Fibroblast of lung (primary cell): ENCODE measurements around the gene SYNJ2. TPM values are rescaled to one million over a fixed set of nuclear protein-coding genes. Genes with fewer than 3 reads are reported as not detected.

Source experiments
- DNase-seq, 2 donors: peaks; one replicate each; pipeline versions ENCODE4 v3.0.0 to v3.0.0-alpha.2; 2010; ENCODE audit warnings: low read depth in 2 of 2
- H2AFZ ChIP-seq: 2 replicates; pipeline ENCODE4 v1.5.1; 2012; ENCODE audit warnings: low read length, control low read depth, inconsistent platforms
- H3K27ac ChIP-seq: 2 replicates; pipeline ENCODE4 v1.5.1; 2011; ENCODE audit warnings: low read length, control low read depth; ENCODE audit not compliant: insufficient read depth
- H3K27me3 ChIP-seq: 2 replicates; pipeline ENCODE4 v1.5.1; 2011; ENCODE audit warnings: mild to moderate bottlenecking, low read length; ENCODE audit not compliant: control insufficient read depth, insufficient read depth
- H3K36me3 ChIP-seq: 2 replicates; pipeline ENCODE4 v1.5.1; 2011; ENCODE audit warnings: low read length; ENCODE audit not compliant: control insufficient read depth, insufficient read depth
- H3K4me1 ChIP-seq: 2 replicates; pipeline ENCODE4 v1.5.1; 2011; ENCODE audit warnings: low read length; ENCODE audit not compliant: control insufficient read depth, insufficient read depth; ENCODE audit errors: extremely low read depth
- H3K4me2 ChIP-seq: 2 replicates; pipeline ENCODE4 v1.5.1; 2011; ENCODE audit warnings: low read length, control low read depth; ENCODE audit not compliant: insufficient read depth; ENCODE audit errors: extremely low read depth
- H3K4me3 ChIP-seq, 4 experiments: fragments of 200-600 bp in 1 of 4; sonication (generic) in 1 of 4; replicated peaks in 1 of 4; 2 replicates each; pipeline ENCODE4 v1.5.1; 2011 to 2016; ENCODE audit warnings: low read length in 4 of 4, low read depth in 3 of 4, mild to moderate bottlenecking in 3 of 4, control low read depth in 2 of 4, inconsistent platforms in 1 of 4, mixed read lengths in 1 of 4; ENCODE audit not compliant: insufficient read depth in 1 of 4; ENCODE audit errors: control extremely low read depth in 1 of 4
- H3K79me2 ChIP-seq: 2 replicates; pipeline ENCODE4 v1.5.1; 2012; ENCODE audit warnings: mild to moderate bottlenecking, low read length, inconsistent platforms; ENCODE audit not compliant: control insufficient read depth, insufficient read depth
- H3K9ac ChIP-seq: 2 replicates; pipeline ENCODE4 v1.5.1; 2011; ENCODE audit warnings: mild to moderate bottlenecking, low read length, control low read depth; ENCODE audit not compliant: insufficient read depth
- H3K9me3 ChIP-seq: 2 replicates; pipeline ENCODE4 v1.5.1; 2012; ENCODE audit warnings: low read depth, low read length; ENCODE audit not compliant: control insufficient read depth, insufficient read depth
- H4K20me1 ChIP-seq: 2 replicates; pipeline ENCODE4 v1.5.1; 2011; ENCODE audit warnings: low read length; ENCODE audit not compliant: control insufficient read depth, insufficient read depth; ENCODE audit errors: extremely low read depth
- CTCF ChIP-seq, 2 donors: IDR thresholded peaks in 1 of 2; conservative IDR thresholded peaks in 1 of 2; 1 replicate in 1 of 2; 2 replicates in 1 of 2; pipeline ENCODE4 v1.5.1; 2011 to 2012; ENCODE audit warnings: low read length in 2 of 2, control low read depth in 1 of 2, inconsistent platforms in 1 of 2, low read depth in 1 of 2, mild to moderate bottlenecking in 1 of 2
- EZH2 ChIP-seq: IDR thresholded peaks from 2 replicates; pipeline ENCODE4 v1.5.1; 2012; ENCODE audit warnings: low read length, control low read depth, mild to moderate bottlenecking; ENCODE audit errors: missing control alignments
- polyA plus RNA-seq, 2 donors: library from polyadenylated mRNA; depleted of rRNA in 1 of 2; stranded (reverse) in 1 of 2; unstranded in 1 of 2; fragments of >200 nt; gene quantifications; 2 replicates each; pipeline ENCODE4 v1.2.1, GENCODE V29; 2011 to 2012; ENCODE audit warnings: missing spikeins in 1 of 2
- total RNA-seq: library from RNA; depleted of rRNA; stranded (reverse); fragments of >200 nt; gene quantifications from 2 replicates; pipeline ENCODE4 v1.2.1, GENCODE V29; 2014

SYNJ2 gene
- total and polyA plus RNA-seq, 2 donors (not counting 1 experiment from before 2014, with no cell fraction given), result 23.5 to 57.3 TPM

GRCh38 chr6:158016571-158017383, 35.1 kb downstream of the SYNJ2 start:
- Histone ChIP-seq H2AFZ (no peak overlapping the region), H3K4me2 (no peak overlapping the region), H3K27me3 (no peaks in the 10 kb centered on the region), H4K20me1 (no peaks in the 10 kb centered on the region), H3K4me1 (peaks cover 17% of the 10 kb centered on the region), H3K9me3 (no peaks in the 10 kb centered on the region), H3K36me3 (peaks cover 12% of the 10 kb centered on the region), H3K4me3 (no peak overlapping the region), H3K27ac (no peak overlapping the region), H3K9ac (no peak overlapping the region), H3K79me2 (peaks cover 79% of the 10 kb centered on the region)
- peak in 1 of 2 donors; percentile 59 for DNase-seq
- TF ChIP-seq EZH2 (no peak), CTCF (conservative IDR thresholded peaks at IDR 0.05 in 1 of 2, IDR thresholded peaks at IDR 0.05 in 1 of 2; ENCODE audit: low read depth in 1 of 2, low read length in 2 of 2) (no peak)

DNA sequence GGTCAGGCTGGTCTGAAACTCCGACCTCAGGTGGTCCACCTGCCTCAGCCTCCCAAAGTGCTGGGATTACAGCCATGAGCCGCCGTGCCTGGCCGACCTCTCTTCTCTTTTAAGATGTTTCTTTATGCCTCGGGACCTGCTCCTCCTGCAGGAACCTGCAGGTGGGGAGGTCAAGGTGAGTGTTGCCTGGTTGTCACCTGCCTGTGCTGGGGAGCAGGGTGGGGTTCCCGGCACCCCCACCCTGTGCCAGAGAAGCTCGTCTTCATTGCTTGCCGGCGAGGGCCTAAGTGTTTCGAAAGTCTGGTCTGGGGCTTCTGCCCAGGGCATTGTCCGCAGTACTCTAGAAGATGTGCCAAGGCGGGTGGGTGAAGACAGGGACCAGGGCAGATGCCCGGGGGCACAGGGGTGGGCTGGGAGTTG, 36.0 kb downstream of the SYNJ2 start:
- Histone ChIP-seq H3K36me3 (peaks cover 12% of the 10 kb centered on the region), H3K27me3 (no peaks in the 10 kb centered on the region), H3K4me3 (no peak overlapping the region), H3K9me3 (no peaks in the 10 kb centered on the region), H3K4me2 (no peak overlapping the region), H2AFZ (no peak overlapping the region), H4K20me1 (no peaks in the 10 kb centered on the region), H3K79me2 (peaks cover 73% of the 10 kb centered on the region), H3K4me1 (peaks cover 13% of the 10 kb centered on the region), H3K9ac (no peak overlapping the region), H3K27ac (peak overlapping the region; percentile 36)
- TF ChIP-seq EZH2 (no peak), CTCF (conservative IDR thresholded peaks at IDR 0.05 in 1 of 2, IDR thresholded peaks at IDR 0.05 in 1 of 2; ENCODE audit: low read depth in 1 of 2, low read length in 2 of 2) (no peak)
- DNase-seq, result no peak

DNA sequence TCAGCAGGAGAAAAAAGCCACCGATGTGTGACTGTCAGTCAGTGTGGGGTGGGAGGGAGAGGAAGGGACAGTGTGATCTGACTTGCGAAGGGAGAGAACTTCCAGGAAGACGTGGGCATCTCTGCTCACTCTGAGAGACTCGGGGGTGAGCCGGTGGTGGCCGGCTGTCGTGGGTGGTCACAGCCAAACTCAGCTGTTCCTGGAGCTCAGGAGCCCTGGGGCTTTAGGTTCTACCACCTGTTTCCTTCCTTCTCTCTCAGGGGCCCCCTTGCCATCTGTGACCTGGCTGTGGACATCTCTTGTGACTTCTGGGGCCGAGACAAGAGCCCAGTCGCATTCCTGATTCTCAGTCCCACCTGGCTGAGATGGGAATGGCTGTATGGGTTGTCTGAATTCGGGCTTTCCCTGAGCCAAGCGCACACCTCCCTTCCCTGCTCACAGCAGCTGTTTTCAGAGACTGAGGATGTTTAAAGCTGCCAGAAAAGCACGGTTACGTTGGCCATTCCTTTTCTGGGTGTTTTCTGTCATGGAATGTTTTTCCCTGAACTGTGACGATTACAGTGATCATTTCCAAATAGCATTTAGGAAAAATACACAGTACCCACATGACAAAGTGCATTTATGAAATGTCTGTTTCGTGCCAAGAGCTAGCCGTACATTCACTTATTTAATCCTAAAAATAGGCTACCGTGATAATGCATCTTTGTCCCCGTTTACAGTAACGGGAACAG, 36.5 kb downstream of the SYNJ2 start:
- Histone ChIP-seq H3K4me3 (no peak overlapping the region), H3K9ac (no peak overlapping the region), H3K27me3 (no peaks in the 10 kb centered on the region), H3K9me3 (no peaks in the 10 kb centered on the region), H3K79me2 (peaks cover 75% of the 10 kb centered on the region), H3K4me1 (peaks cover 13% of the 10 kb centered on the region), H3K36me3 (peaks cover 12% of the 10 kb centered on the region), H3K4me2 (no peak overlapping the region), H2AFZ (no peak overlapping the region), H3K27ac (peak overlapping the region; percentile 53), H4K20me1 (no peaks in the 10 kb centered on the region)
- TF ChIP-seq CTCF (conservative IDR thresholded peaks at IDR 0.05 in 1 of 2, IDR thresholded peaks at IDR 0.05 in 1 of 2; ENCODE audit: low read depth in 1 of 2, low read length in 2 of 2), result no peak
- peak; percentile 57 to 97 for DNase-seq
